K562 (cell line): ENCODE results near the gene SYNGR3. TPM values are rescaled to one million over a fixed set of nuclear protein-coding genes. Genes with fewer than 3 reads are reported as not detected.

ENCODE experiments used
- BCOR ChIP-seq: fragments of 450-650 bp; IDR thresholded peaks from 2 replicates; pipeline ENCODE4 v1.6.1; 2016
- BMI1 ChIP-seq: fragments of 150-350 bp; IDR thresholded peaks from 2 replicates; pipeline ENCODE4 v1.6.1; 2014; ENCODE audit warnings: low read length
- CEBPG ChIP-seq, 3 experiments: fragments of 200-800 bp in 1 of 3; sonication (Bioruptor generic) in 1 of 3; sonication (generic) in 1 of 3; formaldehyde crosslinking in 1 of 3; IDR thresholded peaks in 2 of 3; conservative IDR thresholded peaks in 1 of 3; 2 replicates each; pipeline versions ENCODE4 v1.6.1 to v1.8.0; 2016 to 2022; ENCODE audit warnings: missing compliant biosample characterization in 2 of 3, missing genetic modification characterization in 2 of 3, mild to moderate bottlenecking in 1 of 3, missing genetic modification reagents in 1 of 3
- DNMT1 ChIP-seq: fragments of 450-650 bp; IDR thresholded peaks from 2 replicates; pipeline ENCODE4 v1.6.1; 2016; ENCODE audit warnings: antibody characterized with exemption, mild to moderate bottlenecking
- E2F3 ChIP-seq: fragments of 250-450 bp; sonication (Bioruptor Pico); IDR thresholded peaks from 2 replicates; pipeline ENCODE4 v1.4.0; 2020; ENCODE audit warnings: mild to moderate bottlenecking
- MBD2 ChIP-seq: sonication (generic); IDR thresholded peaks from 2 replicates; pipeline ENCODE4 v1.6.1; 2016; ENCODE audit warnings: low read depth, borderline replicate concordance
- MECOM ChIP-seq: fragments of 250-450 bp; sonication (Bioruptor Pico); IDR thresholded peaks from 2 replicates; pipeline ENCODE4 v1.8.0; 2022; ENCODE audit warnings: inconsistent platforms
- MEF2A ChIP-seq: IDR thresholded peaks from 2 replicates; pipeline ENCODE4 v1.6.1; 2011; ENCODE audit warnings: low read depth, mild to moderate bottlenecking, low read length, moderate library complexity; ENCODE audit not compliant: control insufficient read depth
- PTBP1 ChIP-seq: fragments of 200-400 bp; formaldehyde crosslinking; IDR thresholded peaks from 2 replicates; pipeline ENCODE4 v1.6.1; 2017; ENCODE audit warnings: low read depth, low read length
- PYGO2 ChIP-seq: fragments of 450-650 bp; IDR thresholded peaks from 2 replicates; pipeline ENCODE4 v1.6.1; 2016; ENCODE audit warnings: mild to moderate bottlenecking, missing genetic modification characterization, moderate library complexity, missing compliant biosample characterization
- TAF9B ChIP-seq: fragments of 450-650 bp; IDR thresholded peaks from 2 replicates; pipeline ENCODE4 v1.6.1; 2018; ENCODE audit warnings: mild to moderate bottlenecking; ENCODE audit not compliant: partially characterized antibody
- ZFP91 ChIP-seq: sonication (generic); formaldehyde crosslinking; IDR thresholded peaks from 2 replicates; pipeline ENCODE4 v1.8.0; 2022; ENCODE audit warnings: mild to moderate bottlenecking, missing genetic modification reagents
- ZNF12 ChIP-seq: sonication (generic); formaldehyde crosslinking; IDR thresholded peaks from 2 replicates; pipeline ENCODE4 v1.4.0; 2020; ENCODE audit warnings: mild to moderate bottlenecking, missing genetic modification reagents
- ZNF165 ChIP-seq: fragments of 250-450 bp; sonication (Bioruptor Pico); IDR thresholded peaks from 2 replicates; pipeline ENCODE4 v1.4.0; 2020; ENCODE audit warnings: borderline replicate concordance
- ZNF277 ChIP-seq: fragments of 250-450 bp; sonication (Bioruptor Pico); IDR thresholded peaks from 2 replicates; pipeline ENCODE4 v1.8.0; 2022; ENCODE audit warnings: inconsistent platforms, mild to moderate bottlenecking, moderate library complexity, borderline replicate concordance
- ZNF316 ChIP-seq: fragments of 450-650 bp; IDR thresholded peaks from 2 replicates; pipeline ENCODE4 v1.6.1; 2016
- ZNF347 ChIP-seq: fragments of 450-650 bp; formaldehyde crosslinking; IDR thresholded peaks from 2 replicates; pipeline ENCODE4 v1.4.0; 2020; ENCODE audit warnings: low read depth, mild to moderate bottlenecking, moderate library complexity
- ZNF408 ChIP-seq: fragments of 250-450 bp; sonication (Bioruptor Pico); IDR thresholded peaks from 2 replicates; pipeline ENCODE4 v1.4.0; 2020; ENCODE audit warnings: low read depth, mild to moderate bottlenecking, moderate library complexity
- ZNF592 ChIP-seq: fragments of 450-650 bp; IDR thresholded peaks from 2 replicates; pipeline ENCODE4 v1.6.1; 2017; ENCODE audit warnings: antibody characterized with exemption, mild to moderate bottlenecking
- ZNF764 ChIP-seq: fragments of 250-450 bp; sonication (Bioruptor Pico); IDR thresholded peaks from 2 replicates; pipeline ENCODE4 v1.4.0; 2020; ENCODE audit warnings: low read depth, mild to moderate bottlenecking, moderate library complexity
- polyA plus RNA-seq, 8 experiments: library from polyadenylated mRNA; depleted of rRNA in 4 of 8; stranded (reverse) in 5 of 8; unstranded in 3 of 8; fragments of >200 nt; fragmentation: Nextera tagmentation in 2 of 8; fragmentation: Illumina TruSeq in 1 of 8; extraction: Ambion mirVana in 2 of 8; extraction: Trizol in 1 of 8; gene quantifications; 2 replicates each; pipeline versions ENCODE4 v1.2.1 to v1.2.3, GENCODE V29; 2011 to 2014; ENCODE audit warnings: inconsistent platforms in 1 of 8, missing spikeins in 1 of 8
- total RNA-seq, 7 experiments: library from RNA; depleted of rRNA in 6 of 7; stranded (reverse); fragments of >200 nt in 6 of 7; fragmentation: Illumina TruSeq in 2 of 7; extraction: Trizol in 2 of 7; gene quantifications; 2 replicates each; pipeline versions ENCODE4 v1.2.1 to v1.2.3, GENCODE V29; 2011 to 2021; ENCODE audit warnings: low replicate concordance in 1 of 7
- TF ChIP-seq, protein P1 (sequence below): fragments of 250-450 bp; sonication (Bioruptor Pico); IDR thresholded peaks from 2 replicates; pipeline ENCODE4 v1.5.0; 2022; ENCODE audit warnings: mild to moderate bottlenecking

SYNGR3 gene
- total and polyA plus RNA-seq, 9 of the 15 experiments (the other 6 are each of a cell fraction or from before 2014, with no cell fraction given), result 3.7 to 69.2 (median 36.3) TPM

DNA sequence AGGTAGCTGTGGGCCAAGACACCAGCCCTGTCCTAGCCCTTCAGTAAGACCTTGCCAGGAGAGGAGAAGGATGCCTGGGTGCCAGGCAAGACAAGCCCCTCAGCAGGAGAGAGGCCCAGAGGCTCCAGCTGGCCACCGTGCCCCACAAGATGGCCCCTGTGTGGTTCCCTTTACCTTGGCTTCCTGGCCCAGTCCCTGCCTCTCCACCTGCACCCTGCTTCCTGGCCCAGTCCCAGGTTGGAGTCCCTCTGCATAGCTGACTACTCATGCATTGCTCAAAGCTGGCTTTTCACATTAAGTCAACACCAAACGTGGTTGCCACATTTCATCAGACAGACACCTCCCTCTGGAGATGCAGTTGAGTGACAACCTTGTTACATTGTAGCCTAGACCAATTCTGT lies 4.0 kb downstream of the SYNGR3 start (continued):
- peak; percentile 93 for TF ChIP-seq ZNF592
- no peak for TF ChIP-seq ZNF12 (CRISPR knock-in tag)
- TF ChIP-seq ZNF316, result no peak
- TF ChIP-seq MECOM (CRISPR knock-in tag), result peak; percentile 73; the same call in 1 of the 2 replicates
- no peak for TF ChIP-seq ZNF408 (CRISPR knock-in tag)
- no peak for TF ChIP-seq PYGO2 (tag)
- no peak for TF ChIP-seq BMI1
- TF ChIP-seq MEF2A, result no peak
- TF ChIP-seq PTBP1, result no peak
- no peak for TF ChIP-seq ZNF347 (CRISPR knock-in tag)
- no peak for TF ChIP-seq ZFP91
- no peak for TF ChIP-seq DNMT1
- peak; percentile 69; the same call in 1 of the 2 replicates for TF ChIP-seq CEBPG (CRISPR knock-in tag; IDR thresholded peaks at IDR 0.05)
- TF ChIP-seq CEBPG (tag; conservative IDR thresholded peaks at IDR 0.05 in 1 of 2, IDR thresholded peaks at IDR 0.05 in 1 of 2), result peak in 1 of 2 experiments; percentile 55; a peak in 1 of 4 replicates
- no peak for TF ChIP-seq BCOR
- no peak for TF ChIP-seq ZNF764
- TF ChIP-seq MBD2, result no peak
- TF ChIP-seq, protein P1, sequence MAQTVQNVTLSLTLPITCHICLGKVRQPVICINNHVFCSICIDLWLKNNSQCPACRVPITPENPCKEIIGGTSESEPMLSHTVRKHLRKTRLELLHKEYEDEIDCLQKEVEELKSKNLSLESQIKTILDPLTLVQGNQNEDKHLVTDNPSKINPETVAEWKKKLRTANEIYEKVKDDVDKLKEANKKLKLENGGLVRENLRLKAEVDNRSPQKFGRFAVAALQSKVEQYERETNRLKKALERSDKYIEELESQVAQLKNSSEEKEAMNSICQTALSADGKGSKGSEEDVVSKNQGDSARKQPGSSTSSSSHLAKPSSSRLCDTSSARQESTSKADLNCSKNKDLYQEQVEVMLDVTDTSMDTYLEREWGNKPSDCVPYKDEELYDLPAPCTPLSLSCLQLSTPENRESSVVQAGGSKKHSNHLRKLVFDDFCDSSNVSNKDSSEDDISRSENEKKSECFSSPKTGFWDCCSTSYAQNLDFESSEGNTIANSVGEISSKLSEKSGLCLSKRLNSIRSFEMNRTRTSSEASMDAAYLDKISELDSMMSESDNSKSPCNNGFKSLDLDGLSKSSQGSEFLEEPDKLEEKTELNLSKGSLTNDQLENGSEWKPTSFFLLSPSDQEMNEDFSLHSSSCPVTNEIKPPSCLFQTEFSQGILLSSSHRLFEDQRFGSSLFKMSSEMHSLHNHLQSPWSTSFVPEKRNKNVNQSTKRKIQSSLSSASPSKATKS (CRISPR knock-in tag), result no peak
- TF ChIP-seq ZNF277 (CRISPR knock-in tag), result no peak
- no peak for TF ChIP-seq TAF9B
- no peak for TF ChIP-seq E2F3 (CRISPR knock-in tag)
- no peak for TF ChIP-seq ZNF165 (CRISPR knock-in tag)
